NCI-H524 (cell line): Measurements from ENCODE around the gene ZNF518B.
"Not testable (repeated sequence)": the region's sequence is repeated elsewhere in the genome, so short reads cannot be mapped to it uniquely, and the experiment has no call there.

Experiments
- DNase-seq, 2 experiments: peaks; one replicate each; lab custom pipeline; 2025; lab: John Stamatoyannopoulos, UW

Gene ZNF518B

GRCh38 chr4:10456260-10456594 is 999 bp downstream of the ZNF518B start:
- DNase-seq: no peak

DNA sequence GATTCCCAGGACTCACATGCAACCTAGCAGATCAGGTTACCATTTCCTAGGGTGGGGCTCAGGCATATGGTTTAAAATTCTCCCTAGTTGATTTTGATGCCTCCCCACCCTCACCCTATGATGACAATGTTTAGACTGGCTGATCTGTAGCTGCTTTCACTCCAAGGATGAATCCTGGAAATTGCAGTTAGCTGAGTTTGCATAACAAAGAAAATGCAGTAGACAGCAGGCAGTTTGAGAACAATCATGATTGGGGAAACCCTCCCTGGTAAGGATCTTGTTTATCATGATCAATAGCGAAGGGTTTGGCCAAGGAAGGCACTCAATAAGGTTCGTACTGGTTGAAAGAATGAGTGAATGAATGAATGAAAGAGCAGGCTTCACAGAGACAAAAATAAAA is 2.1 kb downstream of the ZNF518B start:
- DNase-seq: no peak

DNA sequence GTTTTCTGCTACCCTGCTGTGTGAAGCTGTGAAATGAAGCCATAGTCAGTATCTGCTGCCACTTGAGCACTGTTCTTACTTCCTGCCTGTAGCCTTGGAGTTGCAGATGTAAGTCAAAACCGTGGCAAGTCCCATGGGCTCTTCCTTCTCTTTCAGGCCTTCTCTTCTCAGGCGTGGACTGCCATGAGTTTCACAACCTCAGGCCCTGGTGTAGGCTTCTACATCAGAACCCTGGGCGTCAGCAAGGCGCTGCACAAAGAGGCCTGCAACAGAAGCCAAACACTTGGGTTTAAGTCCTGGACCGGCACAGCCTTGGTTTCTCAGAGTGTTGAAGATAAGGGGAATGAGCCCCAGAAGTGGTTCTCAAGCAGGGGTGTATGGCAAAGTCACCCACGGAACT is 2.5 kb downstream of the ZNF518B start:
- DNase-seq: no peak

DNA sequence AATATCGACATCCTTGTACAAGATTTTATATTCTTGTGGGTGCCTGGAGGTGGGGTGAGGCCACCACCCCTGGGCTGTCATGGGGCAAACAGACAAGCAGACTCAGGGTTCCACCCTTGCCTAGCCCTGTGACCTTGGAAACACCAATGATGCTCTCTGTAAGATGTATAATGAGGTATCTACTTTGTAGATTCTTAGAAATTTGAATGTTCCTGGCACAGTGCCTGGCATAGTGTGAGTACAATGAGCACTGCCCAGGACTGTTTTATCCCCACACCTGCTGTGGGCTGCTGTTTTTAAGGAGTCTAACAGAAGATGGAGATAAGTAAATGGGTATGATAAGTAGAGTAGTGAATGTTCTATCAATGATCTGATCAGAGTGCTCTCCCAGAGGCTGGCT is 3.1 kb downstream of the ZNF518B start:
- DNase-seq: no peak

DNA sequence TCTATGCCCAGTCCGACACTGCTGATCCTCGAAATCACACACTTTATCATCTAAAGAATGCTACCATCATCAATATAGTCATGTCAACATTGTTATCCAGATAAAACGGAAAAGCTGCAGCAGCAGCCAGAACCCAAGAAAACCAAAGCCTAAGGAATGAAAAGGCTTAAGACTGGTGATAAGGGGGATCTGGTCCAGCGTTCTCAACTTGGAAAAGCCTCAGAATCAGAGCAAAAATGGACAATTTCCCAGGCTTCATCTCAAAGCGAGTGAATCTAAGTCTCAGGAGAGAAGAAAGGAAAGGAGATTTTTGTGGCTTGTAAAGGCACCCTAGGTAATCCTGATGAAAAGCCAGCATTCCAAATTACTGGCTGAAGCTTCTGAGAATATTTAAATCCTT is 8.2 kb downstream of the ZNF518B start:
- DNase-seq: no peak

DNA sequence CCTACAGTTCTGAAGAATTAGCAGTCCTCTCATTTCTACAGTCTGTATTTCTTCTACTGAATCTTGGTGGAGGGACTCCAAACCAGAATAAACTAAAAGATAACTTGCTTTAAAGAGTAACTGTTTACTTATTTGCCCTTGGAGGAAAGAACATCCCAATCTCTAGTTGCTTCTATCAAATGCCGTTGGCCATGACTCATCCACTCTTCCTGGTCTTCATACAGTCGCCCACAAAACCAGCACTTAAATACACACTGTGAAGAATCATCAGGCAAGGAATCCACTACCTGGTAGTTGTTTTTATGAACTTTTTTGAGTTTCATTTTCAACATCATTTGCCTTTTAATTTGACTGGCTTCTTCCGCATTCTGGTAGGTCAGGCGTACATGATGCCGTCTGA is 14.2 kb downstream of the ZNF518B start:
- DNase-seq: no peak

DNA sequence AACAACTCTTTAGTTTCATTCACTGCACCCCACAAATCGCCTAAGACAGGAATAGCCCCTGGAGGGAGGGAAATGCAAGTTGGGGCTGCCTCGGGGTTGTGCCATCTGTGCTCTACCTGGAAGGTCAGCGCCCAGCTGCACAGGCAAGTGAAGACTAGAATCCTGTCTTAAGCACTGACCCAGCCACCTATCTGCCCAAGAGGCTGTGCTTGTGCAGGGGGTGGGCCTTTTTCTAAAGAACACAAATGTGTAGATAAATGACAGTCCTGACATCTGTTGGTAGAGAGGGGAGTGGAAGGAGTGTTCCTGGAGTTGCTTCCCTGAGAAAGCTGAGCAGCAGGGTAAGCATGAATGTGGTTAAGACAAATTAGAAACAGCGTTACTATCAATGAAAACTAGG is 15.7 kb downstream of the ZNF518B start:
- DNase-seq: peak in 1 of 2 experiments; percentile 13

- no peak for DNase-seq
Observed at GRCh38 chr4:10438924-10439323, 18.3 kb downstream of the ZNF518B start.

DNA sequence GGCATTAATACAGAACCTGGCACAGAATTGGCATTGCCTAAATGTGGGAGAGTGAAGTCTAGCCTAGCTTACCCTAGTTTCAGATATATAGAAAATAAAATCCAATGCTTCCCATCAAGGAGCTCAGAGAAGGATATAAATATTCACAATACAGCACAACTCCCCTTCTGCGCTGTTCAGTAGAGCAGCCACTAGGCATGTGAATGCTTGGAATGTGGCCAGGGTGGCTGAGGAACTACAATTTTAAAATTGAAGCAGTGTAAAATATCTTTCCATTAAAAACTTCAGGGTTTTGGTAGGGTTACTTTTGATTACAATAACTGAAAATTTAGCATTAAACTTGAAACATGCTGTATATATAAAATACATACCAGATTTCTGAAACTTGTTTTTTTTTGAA is 19.5 kb downstream of the ZNF518B start:
- DNase-seq: no peak

DNA sequence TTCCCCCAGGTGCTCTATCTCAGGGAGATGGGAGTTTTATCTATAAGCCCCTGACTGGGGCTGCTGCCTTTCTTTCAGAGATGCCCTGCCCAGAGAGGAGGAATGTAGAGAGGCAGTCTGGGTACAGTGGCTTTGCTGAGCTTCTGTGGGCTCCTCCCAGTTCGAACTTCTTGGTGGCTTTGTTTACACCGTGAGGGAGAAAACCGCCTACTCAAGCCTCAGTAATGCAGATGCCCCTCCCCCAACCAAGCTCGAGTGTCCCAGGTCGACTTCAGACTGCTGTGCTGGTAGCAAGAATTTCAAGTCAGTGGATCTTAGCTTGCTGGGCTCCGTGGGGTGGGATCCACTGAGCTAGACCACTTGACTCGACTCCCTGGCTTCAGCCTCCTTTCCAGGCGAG is 29.5 kb downstream of the ZNF518B start:
- DNase-seq: not testable (repeated sequence)

- DNase-seq: no peak
Observed at GRCh38 chr4:10421344-10422055, 35.7 kb downstream of the ZNF518B start.

GRCh38 chr4:10417740-10418139 is 39.5 kb downstream of the ZNF518B start:
- DNase-seq: no peak

- DNase-seq: no peak
Observed at GRCh38 chr4:10416441-10416840, 40.8 kb downstream of the ZNF518B start.

- no peak for DNase-seq
Observed at GRCh38 chr4:10413177-10413576, 44.0 kb downstream of the ZNF518B start.

DNA sequence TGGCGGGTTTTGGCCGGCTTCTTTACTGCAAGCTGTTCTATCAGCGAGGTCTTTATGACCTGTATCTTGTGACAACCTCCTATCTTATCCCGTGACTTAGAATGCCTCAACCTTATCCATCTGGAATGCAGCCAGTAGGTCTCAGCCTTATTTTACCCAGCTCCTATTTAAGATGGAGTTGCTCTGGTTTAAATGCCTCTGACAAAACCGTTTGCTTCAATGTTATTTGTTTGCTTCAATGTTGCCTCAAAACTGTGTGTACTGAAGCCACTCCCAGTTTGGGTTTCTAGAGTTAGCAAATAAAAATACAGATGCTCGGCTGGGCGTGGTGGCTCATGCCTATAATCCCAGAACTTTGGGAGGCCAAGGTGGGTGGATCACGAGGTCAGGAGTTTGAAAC is 51.6 kb downstream of the ZNF518B start:
- DNase-seq: no peak

DNA sequence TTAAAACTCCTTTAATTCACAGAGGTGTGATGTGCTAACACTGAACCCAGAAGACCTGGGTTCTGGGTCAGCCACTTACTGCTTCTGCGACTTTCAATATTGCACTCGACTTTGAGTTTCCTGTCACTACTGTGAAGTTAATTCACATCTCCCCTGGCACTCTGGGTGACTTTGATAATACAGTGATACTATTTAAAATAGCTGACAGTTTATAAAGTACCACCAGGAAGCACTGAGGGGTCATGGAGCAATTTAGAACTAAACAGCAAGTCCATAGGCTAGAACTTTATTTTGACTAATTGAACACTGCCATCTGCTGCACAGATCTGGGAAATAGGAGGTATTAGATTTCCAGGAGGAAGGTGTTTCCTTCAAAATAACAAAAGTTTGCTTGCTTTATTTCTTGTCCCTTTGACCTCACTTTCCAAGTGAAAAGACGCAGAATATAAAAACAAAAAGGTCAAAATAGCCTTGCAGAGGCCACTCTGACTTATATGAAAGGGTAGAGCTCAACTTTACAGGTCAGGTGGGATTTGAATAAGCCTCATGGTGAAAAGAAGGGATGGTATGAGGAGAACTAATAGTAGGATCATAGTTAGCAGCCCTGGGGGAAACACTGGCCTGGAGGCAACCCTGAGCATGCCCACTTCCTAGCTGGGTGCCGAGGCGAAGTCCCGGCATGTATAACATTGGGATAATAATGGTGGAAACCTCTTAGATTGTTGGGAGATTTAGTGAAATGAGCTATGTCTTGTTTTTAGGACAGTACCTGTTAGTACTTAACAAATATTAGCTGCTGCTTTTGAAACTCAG is 53.4 kb downstream of the ZNF518B start:
- DNase-seq: peak; percentile 1 to 42

DNA sequence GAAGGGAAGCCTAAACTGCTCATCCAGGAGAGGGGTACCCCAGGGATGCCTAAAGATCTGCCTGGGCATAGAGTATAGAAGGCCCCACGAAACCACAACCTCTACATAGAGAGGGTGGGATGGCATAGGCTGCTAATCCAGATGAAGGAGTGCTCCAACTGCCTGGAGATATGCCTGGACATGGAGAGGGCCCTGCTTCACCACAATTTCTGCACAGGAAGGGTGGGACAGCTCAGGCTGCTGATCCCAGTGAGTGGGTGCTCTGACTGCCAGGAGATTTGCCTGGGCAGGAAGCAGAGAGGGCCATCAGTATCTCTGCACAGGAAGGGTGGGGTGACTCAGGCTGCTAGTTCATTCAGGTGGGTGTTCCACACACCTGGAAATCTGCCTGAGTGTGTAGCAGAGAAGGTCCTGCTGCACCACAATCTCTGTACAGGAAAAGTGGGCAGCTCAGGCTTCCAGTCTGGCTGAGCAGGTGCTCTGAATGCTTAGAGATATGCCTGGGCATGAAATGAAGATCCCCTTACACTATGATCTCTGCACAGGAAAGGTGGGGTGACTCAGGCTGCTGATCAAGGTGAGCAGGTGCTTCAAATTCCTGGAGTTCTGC is 61.1 kb downstream of the ZNF518B start:
- DNase-seq: no peak
